ENCODE results near the gene HECTD1.
"Not testable (repeated sequence)": the region's sequence is repeated elsewhere in the genome, so short reads cannot be mapped to it uniquely, and the experiment has no call there.

The HECTD1 gene

GRCh38 chr14:31196839-31197492 is 10.6 kb downstream of the HECTD1 start:
- DNase-seq (ENCODE audit: insufficient read length, low spot score) (no peak), FAIRE-seq (no peak)
- TF ChIP-seq SPI1 (IDR thresholded peaks at IDR 0.05; ENCODE audit: low read depth, low read length) (peak; percentile 13; the same call in 1 of the 2 replicates), PAX5 (IDR thresholded peaks at IDR 0.05; ENCODE audit: insufficient read depth, low read length, severe bottlenecking) (no peak)

DNA sequence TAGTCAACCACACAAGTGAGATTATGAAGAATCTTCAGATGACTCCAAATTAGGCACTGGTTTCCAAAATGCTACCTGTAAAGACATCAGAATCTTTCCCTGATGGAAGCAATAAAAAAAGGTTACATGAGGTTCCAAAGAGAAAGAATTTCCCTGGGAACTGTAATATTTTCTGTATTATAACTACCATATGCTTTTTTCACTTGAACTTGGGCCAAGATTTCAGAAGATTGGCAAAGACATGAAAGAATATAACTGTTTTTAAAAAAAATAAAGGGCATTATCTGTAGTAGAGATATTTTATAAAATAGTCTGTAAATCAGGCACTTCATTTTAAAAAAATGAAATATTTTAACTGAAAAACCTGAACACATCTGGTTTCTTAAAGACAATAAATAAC is 12.9 kb downstream of the HECTD1 start:
- TF ChIP-seq SPI1 (IDR thresholded peaks at IDR 0.05; ENCODE audit: low read depth, low read length) (no peak), POLR2A (IDR thresholded peaks at IDR 0.05; ENCODE audit: low read depth, low read length) (no peak), TAF1 (IDR thresholded peaks at IDR 0.05; ENCODE audit: low read depth, low read length) (no peak), POLR2AphosphoS5 (IDR thresholded peaks at IDR 0.05; ENCODE audit: low read depth, low read length) (no peak), POU2F2 (IDR thresholded peaks at IDR 0.05; ENCODE audit: low read depth, low read length) (no peak), PAX5 (IDR thresholded peaks at IDR 0.05; ENCODE audit: insufficient read depth, low read length, severe bottlenecking) (no peak)

DNA sequence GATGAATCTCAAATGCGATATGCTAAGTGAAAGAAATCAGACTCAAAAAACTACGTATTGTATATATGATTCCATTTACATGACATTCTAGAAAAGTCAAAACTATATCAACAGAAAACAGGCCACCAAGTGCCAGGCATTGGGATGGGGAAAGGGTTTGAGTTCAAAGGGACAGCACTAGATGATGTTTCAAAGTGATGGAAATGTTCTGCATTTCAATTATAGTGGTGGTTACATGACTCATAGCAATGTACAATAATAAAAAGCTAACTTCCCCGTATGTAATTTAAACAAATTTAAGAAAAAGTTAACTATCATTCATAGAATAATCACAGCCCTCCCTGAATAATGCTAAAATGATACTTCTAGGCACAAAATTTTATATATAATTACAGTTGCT is 13.5 kb downstream of the HECTD1 start:
- no peak for TF ChIP-seq POLR2AphosphoS5 (IDR thresholded peaks at IDR 0.05; ENCODE audit: low read depth, low read length)
- DNase-seq (ENCODE audit: insufficient read length, low spot score) (no peak), FAIRE-seq (no peak)

More for the DNA sequence above, 12.9 kb downstream of the HECTD1 start:
- DNase-seq (ENCODE audit: insufficient read length, low spot score) (no peak), FAIRE-seq (no peak)

DNA sequence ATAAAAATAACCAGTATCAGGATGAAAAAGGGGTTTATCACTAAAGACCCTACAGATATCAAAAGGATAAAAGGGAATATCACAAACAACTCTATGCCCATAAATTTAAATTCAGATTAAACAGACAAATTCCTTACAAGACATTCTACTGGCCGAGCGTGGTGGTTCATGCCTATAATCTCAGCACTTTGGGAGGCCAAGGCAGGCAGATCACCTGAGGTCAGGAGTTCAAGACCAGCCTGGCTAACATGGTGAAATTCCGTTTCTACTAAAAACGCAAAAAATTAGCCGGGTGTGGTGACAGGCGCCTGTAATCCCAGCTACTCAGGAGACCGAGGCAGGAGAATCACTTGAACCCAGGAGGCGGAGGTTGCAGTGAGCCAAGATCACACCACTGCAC is 15.0 kb downstream of the HECTD1 start:
- not testable (repeated sequence) for FAIRE-seq; DNase-seq (ENCODE audit: insufficient read length, low spot score)

- FAIRE-seq (no peak), DNase-seq (ENCODE audit: insufficient read length, low spot score) (no peak)
- TF ChIP-seq POLR2AphosphoS5 (IDR thresholded peaks at IDR 0.05; ENCODE audit: low read depth, low read length) (no peak), POU2F2 (IDR thresholded peaks at IDR 0.05; ENCODE audit: low read depth, low read length) (no peak), POLR2A (IDR thresholded peaks at IDR 0.05; ENCODE audit: low read depth, low read length) (no peak), PAX5 (IDR thresholded peaks at IDR 0.05; ENCODE audit: insufficient read depth, low read length, severe bottlenecking) (no peak), TAF1 (IDR thresholded peaks at IDR 0.05; ENCODE audit: low read depth, low read length) (no peak), SPI1 (IDR thresholded peaks at IDR 0.05; ENCODE audit: low read depth, low read length) (no peak)
Measured at GRCh38 chr14:31190717-31191263, 16.8 kb downstream of the HECTD1 start.

DNA sequence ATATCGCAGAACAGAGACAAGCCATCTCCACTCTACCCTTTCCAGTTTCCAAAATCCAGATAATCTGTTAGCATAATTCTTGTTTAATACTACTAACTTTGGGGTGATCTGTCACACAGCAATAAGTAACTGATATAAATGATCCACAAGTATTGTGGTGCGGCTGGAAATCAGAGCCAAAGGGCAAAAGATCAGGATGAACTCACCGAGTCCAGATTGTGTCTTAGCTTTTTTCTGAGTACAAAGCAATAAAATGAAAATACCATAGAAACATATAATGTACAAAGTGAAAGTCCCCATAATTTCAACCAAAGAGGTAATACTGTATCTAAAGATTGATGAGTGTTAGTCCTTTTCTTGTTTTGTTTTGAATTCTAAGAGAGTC is 17.4 kb downstream of the HECTD1 start:
- FAIRE-seq = no peak
- TF ChIP-seq POLR2AphosphoS5 (IDR thresholded peaks at IDR 0.05; ENCODE audit: low read depth, low read length) = no peak
- no peak for DNase-seq (ENCODE audit: insufficient read length, low spot score)

DNA sequence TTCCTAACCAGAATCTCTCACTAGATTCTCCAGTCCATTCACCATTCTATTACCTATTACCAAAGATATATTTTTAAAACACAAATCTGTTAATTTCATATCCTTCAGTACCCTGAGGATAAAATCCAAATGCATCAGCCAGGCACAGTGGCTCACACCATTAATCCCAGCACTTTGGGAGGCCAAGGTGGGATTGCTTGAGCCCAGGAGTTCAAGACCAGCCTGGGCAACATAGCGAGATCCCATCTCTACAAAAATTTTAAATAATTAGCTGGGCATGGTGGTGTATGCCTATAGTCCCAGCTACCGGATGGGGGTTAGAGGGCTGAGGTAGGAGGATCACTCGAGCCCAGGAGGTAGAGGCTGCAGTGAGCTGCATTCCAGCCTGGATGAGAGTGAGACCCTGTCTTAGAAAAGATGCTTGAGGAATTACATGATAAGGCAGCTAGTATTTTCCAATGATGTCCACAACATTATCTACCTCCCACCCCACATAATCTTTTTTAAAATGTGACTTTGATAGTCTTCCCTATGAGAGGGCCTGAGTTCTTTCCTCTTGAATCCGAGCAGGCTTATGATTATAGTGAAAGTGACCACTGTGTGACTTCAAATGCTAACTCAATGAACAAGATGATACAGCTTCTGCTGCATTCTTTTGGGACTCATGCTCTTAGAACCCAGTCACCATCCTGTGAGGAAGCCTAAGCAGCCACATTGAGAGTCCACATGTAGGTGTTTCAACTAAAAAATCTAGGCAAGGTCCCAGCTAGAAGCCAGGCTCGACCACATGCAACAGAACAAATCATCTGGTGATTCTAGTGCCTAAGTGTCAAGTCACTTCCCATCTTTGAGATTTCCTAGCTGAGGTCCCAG is 18.0 kb downstream of the HECTD1 start:
- TF ChIP-seq POU2F2 (IDR thresholded peaks at IDR 0.05; ENCODE audit: low read depth, low read length) (no peak), SPI1 (IDR thresholded peaks at IDR 0.05; ENCODE audit: low read depth, low read length) (no peak), POLR2A (IDR thresholded peaks at IDR 0.05; ENCODE audit: low read depth, low read length) (no peak), PAX5 (IDR thresholded peaks at IDR 0.05; ENCODE audit: insufficient read depth, low read length, severe bottlenecking) (no peak), TAF1 (IDR thresholded peaks at IDR 0.05; ENCODE audit: low read depth, low read length) (no peak), POLR2AphosphoS5 (IDR thresholded peaks at IDR 0.05; ENCODE audit: low read depth, low read length) (no peak)
- DNase-seq (ENCODE audit: insufficient read length, low spot score) (no peak), FAIRE-seq (no peak)

DNA sequence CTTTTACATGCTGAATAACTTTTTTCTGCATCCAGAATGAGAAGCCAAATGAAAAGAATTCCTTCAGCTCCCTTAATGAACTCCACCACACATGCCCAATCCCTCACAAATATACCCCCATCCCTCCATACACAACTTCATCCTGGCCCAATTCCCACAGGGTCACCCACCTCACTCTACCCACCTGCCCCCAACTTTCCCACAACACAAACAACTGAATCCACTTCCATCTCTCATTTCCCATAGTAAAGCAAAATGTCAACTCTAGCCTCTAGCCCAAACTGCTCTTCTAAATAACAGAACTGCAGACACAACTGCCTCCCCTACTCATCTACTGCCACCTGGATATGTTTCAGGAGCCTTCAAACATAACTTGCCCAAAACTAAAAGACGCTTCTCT is 18.8 kb downstream of the HECTD1 start:
- no peak for DNase-seq (ENCODE audit: insufficient read length, low spot score)
- TF ChIP-seq POU2F2 (IDR thresholded peaks at IDR 0.05; ENCODE audit: low read depth, low read length) = no peak
- FAIRE-seq = no peak

DNA sequence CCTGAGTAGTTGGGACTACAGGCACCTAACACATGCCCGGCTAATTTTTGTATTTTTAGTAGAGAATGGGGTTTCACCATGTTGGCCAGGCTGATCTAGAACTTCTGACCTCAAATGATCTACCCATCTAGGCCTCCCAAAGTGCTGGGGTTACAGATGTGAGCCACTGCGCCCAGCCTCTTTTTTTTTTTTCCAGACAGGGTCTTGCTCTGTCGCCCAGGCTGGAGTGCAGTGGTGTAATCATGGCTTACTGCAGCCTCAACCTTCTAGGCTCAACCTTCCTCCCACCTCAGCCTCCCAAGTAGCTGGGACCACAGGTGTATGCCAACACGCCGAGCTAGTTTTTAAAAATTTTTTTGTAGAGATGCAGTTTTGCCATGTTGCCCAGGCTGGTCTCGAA is 25.6 kb downstream of the HECTD1 start:
- not testable (repeated sequence) for FAIRE-seq; DNase-seq (ENCODE audit: insufficient read length, low spot score)

DNA sequence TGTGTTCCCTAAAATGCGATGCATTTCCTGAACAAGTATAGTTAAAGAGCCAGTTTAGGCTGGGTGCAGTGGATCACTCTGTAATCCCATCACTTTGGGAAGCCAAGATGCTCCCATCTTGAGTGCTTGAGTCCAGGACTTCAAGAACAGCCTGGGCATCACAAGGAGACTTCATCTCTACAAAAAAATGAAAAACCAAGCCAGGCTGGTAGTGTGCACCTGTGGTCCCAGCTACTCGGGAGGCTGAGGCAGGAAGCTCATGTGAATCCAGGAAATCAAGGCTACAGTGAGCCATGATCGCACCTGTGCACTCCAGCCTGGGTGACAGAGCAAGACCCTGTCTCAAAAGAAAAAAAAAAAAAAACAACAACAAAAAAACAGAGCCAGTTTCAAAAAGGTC is 26.3 kb downstream of the HECTD1 start:
- FAIRE-seq (no peak), DNase-seq (ENCODE audit: insufficient read length, low spot score) (no peak)
- TF ChIP-seq PAX5 (IDR thresholded peaks at IDR 0.05; ENCODE audit: insufficient read depth, low read length, severe bottlenecking) (no peak), SPI1 (IDR thresholded peaks at IDR 0.05; ENCODE audit: low read depth, low read length) (no peak), POLR2AphosphoS5 (IDR thresholded peaks at IDR 0.05; ENCODE audit: low read depth, low read length) (no peak), TAF1 (IDR thresholded peaks at IDR 0.05; ENCODE audit: low read depth, low read length) (no peak), POU2F2 (IDR thresholded peaks at IDR 0.05; ENCODE audit: low read depth, low read length) (no peak), POLR2A (IDR thresholded peaks at IDR 0.05; ENCODE audit: low read depth, low read length) (no peak)

Data from GM12891 (cell line).